AML-193 (cell line): ENCODE data around the gene TMEM120A.
A peak's percentile ranks its signal among the peaks of the same experiment; 100 is the strongest.
"Not testable (repeated sequence)": the region's sequence is repeated elsewhere in the genome, so short reads cannot be mapped to it uniquely, and the experiment has no call there.

Experiments used
- DNase-seq, 2 experiments: peaks; one replicate each; lab custom pipeline; 2025; lab: John Stamatoyannopoulos, UW

Gene TMEM120A

GRCh38 chr7:75994388-75995051 lies at the start of gene TMEM120A:
TSS of gene TMEM120A (minus strand) at chr7:75994595. CDS start at chr7:75994570, 25 bp downstream.
- peak; percentile 78 to 81 for DNase-seq

GRCh38 chr7:76040126-76040525 lies 45.7 kb upstream of the TMEM120A start:
- no peak for DNase-seq

- DNase-seq: no peak
These were observed 42.9 kb upstream of the TMEM120A start for GRCh38 chr7:76037310-76037709.

- DNase-seq: no peak
These were observed 37.6 kb upstream of the TMEM120A start for GRCh38 chr7:76031964-76032363.

- not testable (repeated sequence) for DNase-seq
These were observed 35.3 kb upstream of the TMEM120A start for GRCh38 chr7:76029682-76030081.

GRCh38 chr7:76023002-76023401 lies 28.6 kb upstream of the TMEM120A start:
- DNase-seq: peak; percentile 74 to 80

GRCh38 chr7:76022026-76022780 lies 27.8 kb upstream of the TMEM120A start:
- no peak for DNase-seq

GRCh38 chr7:76020031-76020714 lies 25.8 kb upstream of the TMEM120A start:
- peak; percentile 42 to 46 for DNase-seq

- DNase-seq: not testable (repeated sequence)
These were observed 24.1 kb upstream of the TMEM120A start for GRCh38 chr7:76018520-76018919.

GRCh38 chr7:76016191-76016947 lies 22.0 kb upstream of the TMEM120A start:
- no peak for DNase-seq

- DNase-seq: no peak
These were observed 17.1 kb upstream of the TMEM120A start for GRCh38 chr7:76011442-76011861.

GRCh38 chr7:76009672-76010600 lies 15.5 kb upstream of the TMEM120A start:
- no peak for DNase-seq

GRCh38 chr7:76008156-76008687 lies 13.8 kb upstream of the TMEM120A start:
- DNase-seq: no peak

- not testable (repeated sequence) for DNase-seq
These were observed 10.6 kb upstream of the TMEM120A start for GRCh38 chr7:76005004-76005403.

- DNase-seq: no peak
These were observed 9.0 kb upstream of the TMEM120A start for GRCh38 chr7:76003351-76003750.

GRCh38 chr7:76002822-76003221 lies 8.4 kb upstream of the TMEM120A start:
- DNase-seq: no peak

GRCh38 chr7:76002139-76002538 lies 7.7 kb upstream of the TMEM120A start:
- no peak for DNase-seq

- DNase-seq: no peak
These were observed 6.2 kb upstream of the TMEM120A start for GRCh38 chr7:76000566-76000965.

GRCh38 chr7:75998038-75998437 lies 3.6 kb upstream of the TMEM120A start:
- DNase-seq: no peak

GRCh38 chr7:75996476-75996875 lies 2.1 kb upstream of the TMEM120A start:
- no peak for DNase-seq

- DNase-seq: no peak
These were observed 1.6 kb upstream of the TMEM120A start for GRCh38 chr7:75995996-75996395.
